Stimulated activated CD4-positive, alpha-beta T cell treated with anti-CD3 and anti-CD28 coated beads, Interleukin-1b, Interleukin-23, amount 100 ng/mL, for 48 hours (primary cell): ENCODE data around the gene RNF144A.
A peak's percentile ranks its signal among the peaks of the same experiment; 100 is the strongest.

Source experiments
- DNase-seq: peaks from one replicate; pipeline ENCODE4 v3.0.0-alpha.2; 2020

The RNF144A gene

DNA sequence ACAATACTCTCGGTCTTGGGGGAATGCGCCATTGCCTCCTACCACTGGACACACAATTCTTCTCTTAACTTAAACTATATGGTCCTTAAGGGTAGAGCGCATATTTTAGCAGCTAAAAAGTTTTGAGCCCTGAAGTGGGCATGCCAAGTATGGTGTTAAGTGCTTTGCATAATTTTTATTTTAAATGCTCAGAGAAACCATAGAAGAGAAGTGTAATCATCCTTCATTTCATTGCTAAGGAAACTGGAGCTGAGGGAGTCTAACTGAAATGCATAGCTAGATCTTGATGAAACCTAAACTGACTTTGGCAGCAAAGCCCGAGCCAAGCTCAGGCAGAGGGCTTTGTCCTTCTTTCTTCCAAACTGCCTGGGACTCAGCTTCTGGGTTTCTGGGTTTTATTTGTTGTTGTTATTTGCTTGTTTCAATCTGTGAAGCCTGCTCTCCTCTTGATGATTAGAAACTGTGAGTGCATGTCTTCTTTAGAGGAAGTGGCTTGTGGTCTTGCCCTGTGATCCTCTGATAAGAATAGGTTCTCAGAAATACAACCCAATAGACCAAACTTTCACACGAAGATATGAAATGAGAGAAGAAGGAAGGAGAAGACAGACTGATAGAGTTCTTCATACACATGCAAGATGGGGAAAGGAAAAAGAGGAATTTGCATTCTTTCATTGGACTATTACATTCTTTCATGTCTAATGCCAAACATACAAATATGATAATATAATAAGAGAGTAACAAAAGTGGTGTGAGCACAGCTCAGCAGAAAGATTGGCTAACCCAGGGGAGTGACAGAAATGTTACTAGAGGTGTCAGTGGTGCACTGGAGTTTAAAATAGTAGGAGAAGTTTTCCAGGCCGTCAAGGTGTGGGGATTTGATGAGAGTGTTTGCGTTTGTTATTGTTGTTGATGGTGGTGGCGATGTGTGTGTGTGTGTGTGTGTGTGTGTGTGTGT, 7.5 kb upstream of the RNF144A start:
- DNase-seq: no peak

- no peak for DNase-seq
Measured at GRCh38 chr2:6911721-6912120, 5.5 kb upstream of the RNF144A start.

DNA sequence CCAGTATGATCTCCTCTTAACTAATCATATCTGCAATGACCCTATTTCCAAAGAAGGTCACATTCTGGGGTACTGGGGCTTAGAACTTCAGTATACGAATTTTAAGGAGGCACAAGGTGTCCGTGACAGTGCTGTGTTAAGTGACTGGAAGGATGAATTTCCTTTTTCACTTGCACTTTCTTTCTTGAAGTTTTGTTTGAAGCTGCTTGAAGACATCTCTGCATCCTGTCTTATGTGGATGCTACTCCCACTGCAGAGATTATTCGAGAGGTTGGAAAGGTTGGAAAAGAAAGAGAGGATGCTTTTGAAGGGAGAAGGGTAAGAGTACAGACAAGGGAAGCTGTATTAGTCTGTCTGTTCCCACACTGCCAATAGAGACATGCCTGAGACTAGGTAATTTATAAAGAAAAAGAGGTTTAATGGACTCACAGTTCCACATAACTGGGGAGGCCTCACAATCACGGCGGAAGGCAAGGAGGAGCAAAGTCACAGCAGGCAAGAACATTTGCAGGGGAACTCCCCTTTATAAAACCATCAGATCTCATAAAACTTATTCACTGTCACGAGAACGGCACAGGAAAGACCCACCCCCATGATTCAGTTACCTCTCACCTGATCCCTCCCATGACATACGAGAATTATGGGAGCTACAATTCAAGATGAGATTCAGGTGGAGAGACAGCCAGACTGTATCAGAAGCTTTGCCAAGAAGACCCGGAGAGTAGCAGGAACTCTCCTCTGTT, 3.6 kb upstream of the RNF144A start:
- peak; percentile 72 for DNase-seq

- DNase-seq: peak; percentile 28
Measured at GRCh38 chr2:6914828-6915227, 2.4 kb upstream of the RNF144A start.

DNA sequence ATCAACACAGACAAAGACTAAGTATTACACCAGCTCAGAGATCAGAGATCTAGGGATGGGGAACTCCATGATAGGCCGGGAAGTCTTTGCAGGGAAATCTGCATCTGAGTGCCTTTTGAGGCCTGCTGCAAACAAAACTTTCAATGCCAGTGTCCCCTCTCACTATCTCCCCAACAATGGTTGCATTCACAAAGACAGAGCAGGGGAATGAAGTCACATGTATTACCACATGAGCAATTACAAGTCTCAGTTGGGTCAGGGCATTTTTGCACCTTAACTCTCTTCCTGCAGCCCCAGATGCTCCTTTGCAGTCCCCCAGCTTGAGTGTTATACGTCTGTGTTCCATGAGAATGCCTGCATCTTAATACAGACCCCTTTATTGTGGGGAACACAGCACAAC, 1.8 kb upstream of the RNF144A start:
- no peak for DNase-seq

GRCh38 chr2:6916224-6916623, 988 bp upstream of the RNF144A start:
- DNase-seq: no peak

DNA sequence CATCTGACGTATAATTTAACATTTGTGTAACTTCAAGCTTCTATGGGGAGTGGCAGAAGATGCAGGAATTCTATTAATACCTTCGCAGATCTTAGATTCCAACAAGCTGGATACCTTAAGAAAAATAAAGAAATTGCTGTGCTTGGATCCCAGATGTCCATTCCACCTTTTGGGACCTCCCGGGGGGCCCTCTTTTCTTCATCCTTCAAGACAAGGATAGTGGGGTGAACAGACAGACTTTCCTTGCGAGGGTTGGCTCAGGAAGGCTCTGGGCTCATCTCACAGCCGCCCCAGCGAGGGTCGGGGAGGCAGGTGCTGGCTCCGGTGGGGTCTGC, 509 bp upstream of the RNF144A start:
- DNase-seq: no peak

GRCh38 chr2:6917761-6918421, 679 bp downstream of the RNF144A start:
- DNase-seq: no peak

- DNase-seq: no peak
Measured at GRCh38 chr2:6919901-6920742, 2.9 kb downstream of the RNF144A start.

GRCh38 chr2:6920743-6921064, 3.5 kb downstream of the RNF144A start:
- no peak for DNase-seq

DNA sequence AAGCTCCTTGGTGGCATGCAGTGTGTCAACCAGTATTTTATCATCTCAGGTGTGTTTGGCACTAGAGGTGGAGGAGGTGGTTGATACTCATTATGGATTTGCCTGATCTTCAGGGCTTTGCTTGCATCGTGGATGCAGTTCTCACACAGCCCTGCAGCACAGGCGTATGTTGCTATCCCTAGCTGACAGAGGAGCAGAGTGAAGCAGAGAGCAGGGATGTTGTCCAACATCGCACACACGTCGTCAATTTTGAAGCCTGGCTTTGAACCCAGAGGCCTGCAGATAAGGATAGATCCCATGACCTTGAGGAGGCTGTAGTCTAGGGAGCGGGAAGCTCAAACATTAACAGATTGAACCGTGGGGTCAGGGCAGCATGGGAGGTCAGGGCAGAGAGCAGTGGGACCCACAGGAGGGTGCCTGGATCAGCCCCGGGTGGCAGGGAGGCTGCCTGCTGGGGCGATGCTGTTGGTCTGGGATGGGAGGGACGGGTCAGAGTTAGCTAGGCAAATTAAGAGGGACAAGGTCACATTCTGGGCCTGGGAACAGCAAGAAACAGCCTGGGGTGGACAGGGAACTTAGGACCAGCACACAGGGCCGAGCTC, 4.2 kb downstream of the RNF144A start:
- no peak for DNase-seq

DNA sequence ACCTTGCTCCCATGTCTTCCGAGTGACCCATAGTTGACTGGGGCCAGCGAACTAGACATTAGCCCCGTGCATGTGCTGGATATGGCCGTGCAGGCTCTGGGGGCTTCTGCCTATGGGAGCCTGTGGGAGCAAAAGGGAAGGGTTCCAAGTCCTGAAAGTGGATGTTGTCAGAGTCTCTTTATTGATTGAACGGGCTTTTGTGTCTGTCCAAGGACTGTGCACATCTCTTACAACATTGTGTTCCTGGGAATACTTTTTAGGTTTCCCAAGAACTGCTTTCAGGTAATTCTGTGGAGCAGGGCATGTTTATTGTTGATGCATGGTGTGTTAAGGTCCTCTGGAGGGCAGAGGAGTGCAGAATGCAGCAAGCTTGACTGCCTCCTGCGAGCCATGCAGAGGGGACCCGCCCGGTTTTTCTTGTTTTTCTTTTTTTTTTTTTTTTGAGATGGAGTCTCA, 5.0 kb downstream of the RNF144A start:
- no peak for DNase-seq

DNA sequence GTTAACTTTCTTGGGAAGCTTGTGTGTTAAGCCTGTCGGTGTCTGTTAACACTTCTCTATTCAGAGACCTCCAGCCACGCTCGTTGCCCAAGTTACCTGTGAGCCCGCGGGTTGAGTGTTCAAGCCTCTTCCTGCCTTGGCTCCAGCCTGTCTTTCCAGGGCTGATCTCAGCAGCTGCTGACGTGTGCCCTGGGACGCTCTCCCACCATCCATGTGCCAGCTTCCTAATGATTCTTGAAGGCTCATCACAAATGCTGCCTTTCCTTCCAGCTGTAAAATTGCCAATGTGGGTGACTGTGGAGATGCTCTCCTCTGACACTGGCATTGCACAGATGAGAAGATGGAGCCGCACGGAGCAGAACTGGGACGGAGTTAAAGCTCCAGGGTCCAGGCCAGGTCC, 6.1 kb downstream of the RNF144A start:
- DNase-seq: no peak

DNA sequence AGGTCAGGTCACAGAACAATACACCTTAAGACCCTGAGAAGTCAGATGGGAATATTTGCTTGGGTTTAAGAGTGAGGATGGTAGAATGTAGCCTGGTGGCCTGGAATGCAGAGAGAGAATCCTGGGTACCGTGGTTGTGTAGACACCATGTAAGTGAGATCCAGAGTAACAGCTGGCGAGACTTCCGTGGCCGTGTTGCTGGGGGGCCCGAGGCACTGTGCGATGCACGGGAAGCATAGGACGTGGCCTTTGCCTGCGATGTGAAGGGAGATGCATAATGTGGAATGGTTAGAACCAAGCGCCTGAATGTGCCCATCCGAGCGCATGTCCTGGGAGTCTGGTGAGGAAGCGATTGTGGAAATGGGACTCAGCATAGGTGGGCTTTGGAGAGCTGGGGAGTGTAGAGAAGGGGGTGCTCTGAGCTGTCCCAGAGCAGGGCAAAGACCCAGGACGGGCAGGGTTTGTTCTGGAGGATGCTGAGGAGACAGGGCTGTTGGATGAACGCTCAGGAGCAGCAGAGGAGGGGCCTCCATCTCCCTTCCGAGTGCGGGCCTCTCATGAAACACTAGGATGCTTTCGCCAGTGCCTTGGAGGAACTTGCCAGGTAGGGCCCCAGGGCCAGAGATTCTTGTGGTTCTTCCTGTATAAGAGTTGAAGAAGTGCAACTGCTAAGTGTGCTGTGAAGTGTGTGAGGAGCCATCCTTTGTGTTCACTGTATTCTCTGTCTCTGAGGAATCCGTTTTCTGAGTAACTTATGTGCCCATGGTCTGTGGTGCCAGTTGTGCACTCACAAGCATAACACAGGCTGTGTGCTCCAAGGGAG, 7.1 kb downstream of the RNF144A start:
- DNase-seq: no peak

- DNase-seq: no peak
Measured at GRCh38 chr2:6924924-6925409, 7.8 kb downstream of the RNF144A start.

DNA sequence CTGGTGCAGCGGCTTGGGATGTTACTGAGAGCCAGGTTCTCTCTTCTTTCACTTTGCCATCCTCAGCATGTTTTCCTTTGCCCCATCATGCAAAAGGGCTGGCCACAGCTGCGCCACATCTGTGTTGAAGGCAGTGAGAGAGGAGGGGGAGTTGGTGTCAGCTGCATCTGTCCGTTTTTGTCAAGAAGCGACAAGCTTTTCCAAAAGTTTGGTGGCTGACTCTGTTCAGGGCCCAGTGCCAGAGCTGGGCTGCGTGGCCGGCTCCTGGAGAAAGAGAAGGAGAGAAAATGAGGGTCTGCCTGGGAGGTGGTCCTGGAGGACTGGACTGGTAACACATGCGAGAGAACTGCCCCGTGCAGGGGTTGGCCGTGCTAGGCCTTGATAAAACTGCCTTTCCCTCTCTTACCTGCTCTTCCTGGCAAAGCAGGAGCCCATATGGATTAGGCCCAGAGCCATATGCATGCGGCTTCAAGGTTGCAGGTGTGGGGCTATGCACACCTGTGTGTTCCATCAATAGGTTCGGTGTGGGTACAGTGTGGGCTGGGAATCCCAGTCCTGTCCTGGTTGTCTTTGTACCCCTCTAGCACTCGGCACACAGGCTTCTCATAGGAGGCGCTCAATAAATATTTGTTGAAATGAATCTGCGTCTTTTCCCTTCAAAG, 9.0 kb downstream of the RNF144A start:
- no peak for DNase-seq

DNA sequence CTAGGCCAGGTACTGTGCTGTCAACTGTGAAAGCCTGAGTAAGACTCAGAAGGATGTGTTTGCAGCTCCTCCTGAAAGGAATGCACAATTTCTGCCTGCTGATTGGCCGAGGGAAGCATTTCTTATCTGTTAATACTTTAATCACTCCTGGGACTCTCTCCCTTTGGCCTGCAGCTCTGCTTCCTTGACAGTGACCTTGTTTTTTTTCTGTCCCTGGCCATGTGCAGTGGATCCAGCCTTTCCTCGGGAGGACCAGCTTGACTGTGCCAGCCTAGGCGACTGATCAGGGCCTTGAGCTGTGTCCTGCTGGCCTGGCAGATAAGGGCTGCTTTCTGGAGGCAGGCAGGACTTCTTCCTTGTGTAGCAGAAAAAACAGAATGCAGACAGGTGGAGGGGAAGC, 10.0 kb downstream of the RNF144A start:
- no peak for DNase-seq

DNA sequence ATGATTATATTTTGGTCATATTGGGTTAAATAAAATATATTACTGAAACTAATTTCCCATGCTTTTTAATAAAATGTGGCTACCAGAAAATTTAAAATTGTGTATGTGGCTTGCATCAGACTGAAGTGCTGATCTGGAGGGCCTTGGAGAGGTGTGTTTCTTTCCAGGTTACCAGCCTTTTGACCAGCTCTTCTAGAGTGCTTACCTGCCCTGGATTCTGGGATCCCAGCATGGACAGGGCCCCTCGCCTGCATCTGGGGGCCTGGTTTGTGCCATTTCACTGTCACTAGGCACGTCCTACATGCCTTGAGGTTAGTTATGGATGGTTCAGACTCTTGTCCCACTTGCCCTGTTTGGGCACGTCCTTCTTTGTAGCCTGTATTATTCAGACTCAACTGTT, 10.5 kb downstream of the RNF144A start:
- DNase-seq: no peak

GRCh38 chr2:6928452-6928851, 11.2 kb downstream of the RNF144A start:
- DNase-seq: no peak

- no peak for DNase-seq
Measured at GRCh38 chr2:6929196-6929819, 12.1 kb downstream of the RNF144A start.
